CD4-positive, CD25-positive, alpha-beta regulatory T cell (primary cell): ENCODE data around the gene OSCP1. TPM values are rescaled to one million over a fixed set of nuclear protein-coding genes. Genes with fewer than 3 reads are reported as not detected.

Source experiments
- ATAC-seq, 2 donors: fragments of 150-1000 bp; cut with Tn5 transposase; one replicate each; pipeline ENCODE4 v1.10.0; 2021; ENCODE audit warnings: low read depth in 2 of 2, moderate number of reproducible peaks in 2 of 2, moderate library complexity in 1 of 2
- DNase-seq, 3 donors: peaks; one replicate each; pipeline versions ENCODE4 v3.0.0 to v3.0.0-alpha.2; 2012 to 2022; ENCODE audit warnings: mixed read lengths in 1 of 3
- H3K27ac ChIP-seq: one replicate; pipeline ENCODE4 v1.7.0; 2013; ENCODE audit warnings: mild to moderate bottlenecking, low read length; ENCODE audit not compliant: insufficient read depth, poor library complexity, severe bottlenecking
- H3K27me3 ChIP-seq: one replicate; pipeline ENCODE4 v1.7.0; 2013; ENCODE audit warnings: low read length; ENCODE audit not compliant: control insufficient read depth, insufficient read depth
- H3K36me3 ChIP-seq: one replicate; pipeline ENCODE4 v1.7.0; 2013; ENCODE audit warnings: mild to moderate bottlenecking, low read length, moderate library complexity; ENCODE audit not compliant: control insufficient read depth, insufficient read depth
- H3K4me1 ChIP-seq: 2 replicates; pipeline ENCODE4 v1.7.0; 2013; ENCODE audit warnings: mild to moderate bottlenecking, low read length; ENCODE audit not compliant: insufficient read depth, control insufficient read depth, poor library complexity, severe bottlenecking
- H3K4me3 ChIP-seq: one replicate; pipeline ENCODE4 v1.7.0; 2013; ENCODE audit warnings: low read depth, mild to moderate bottlenecking, low read length, moderate library complexity
- H3K9me3 ChIP-seq, 2 experiments: 1 replicate in 1 of 2; 2 replicates in 1 of 2; pipeline ENCODE4 v1.7.0; 2013; ENCODE audit warnings: low read length in 2 of 2, mild to moderate bottlenecking in 1 of 2, moderate library complexity in 1 of 2; ENCODE audit not compliant: control insufficient read depth in 2 of 2
- H3K27ac Mint-ChIP-seq, 3 donors: one replicate each; pipeline ENCODE4 v1.8.0; 2020 to 2022; ENCODE audit warnings: mild to moderate bottlenecking in 3 of 3, mixed read lengths in 3 of 3, moderate library complexity in 2 of 3
- H3K27me3 Mint-ChIP-seq: one replicate; pipeline ENCODE4 v1.8.0; 2022; ENCODE audit warnings: mild to moderate bottlenecking, mixed read lengths
- H3K36me3 Mint-ChIP-seq: one replicate; pipeline ENCODE4 v1.8.0; 2020; ENCODE audit warnings: mixed read lengths
- H3K4me1 Mint-ChIP-seq, 4 donors: one replicate each; pipeline ENCODE4 v1.8.0; 2020 to 2022; ENCODE audit warnings: mixed read lengths in 4 of 4, mild to moderate bottlenecking in 1 of 4
- H3K4me3 Mint-ChIP-seq, 4 donors: one replicate each; pipeline ENCODE4 v1.8.0; 2020 to 2022; ENCODE audit warnings: mild to moderate bottlenecking in 4 of 4, mixed read lengths in 4 of 4, moderate library complexity in 3 of 4
- H3K9me3 Mint-ChIP-seq, 7 donors: one replicate each; pipeline ENCODE4 v1.8.0; 2020 to 2022; ENCODE audit warnings: mixed read lengths in 7 of 7, mild to moderate bottlenecking in 3 of 7, moderate library complexity in 2 of 7
- polyA plus RNA-seq, 4 donors: library from polyadenylated mRNA; unstranded; fragments of 300-500 nt; fragmentation: Illumina TruSeq; gene quantifications; one replicate each; pipeline ENCODE4 v1.2.3, GENCODE V29; 2021
- total RNA-seq: library from RNA; stranded (reverse); gene quantifications from one replicate; pipeline ENCODE4 v1.2.3, GENCODE V29; 2022

The OSCP1 gene
- total and polyA plus RNA-seq, 5 donors from 2014 or later = 0.35 to 1.8 (median 0.73) TPM; not detected in 1

- Mint-ChIP-seq H3K36me3 (peaks cover 8% of the 10 kb centered on the region), H3K4me1 (peaks cover 30 to 88% (median 65%) of the 10 kb centered on the region in 4 donors), H3K27me3 (no peaks in the 10 kb centered on the region), H3K27ac (peak overlapping the region; percentile 42 to 88 (median 86)), H3K9me3 (no peaks in the 10 kb centered on the region), H3K4me3 (peak overlapping the region in 3 of 4 donors; percentile 5 to 52 (median 22))
- H3K27me3 ChIP-seq = no peaks in the 10 kb centered on the region
- ATAC-seq (no peak), DNase-seq (peak in 1 of 3 donors; percentile 62)
- H3K9me3 ChIP-seq = no peaks in the 10 kb centered on the region
- peaks cover 5% of the 10 kb centered on the region for H3K36me3 ChIP-seq
- H3K4me3 ChIP-seq = no peak overlapping the region
- peaks cover 64% of the 10 kb centered on the region for H3K4me1 ChIP-seq
- H3K27ac ChIP-seq = peak overlapping the region; percentile 55
Observed at GRCh38 chr1:36377791-36378492, 72.3 kb downstream of the OSCP1 start.

- H3K4me1 Mint-ChIP-seq = peaks cover 7 to 76% (median 47%) of the 10 kb centered on the region in 4 donors
- Histone ChIP-seq H3K27me3 (no peaks in the 10 kb centered on the region), H3K36me3 (no peaks in the 10 kb centered on the region), H3K27ac (peak overlapping the region; percentile 78), H3K4me1 (peaks cover 69% of the 10 kb centered on the region), H3K9me3 (no peaks in the 10 kb centered on the region), H3K4me3 (no peak overlapping the region)
- H3K27ac Mint-ChIP-seq = peak overlapping the region in 2 of 3 donors; percentile 52 to 96
- ATAC-seq (no peak), DNase-seq (no peak)
- no peaks in the 10 kb centered on the region for H3K36me3 Mint-ChIP-seq
- no peak overlapping the region for H3K4me3 Mint-ChIP-seq
- H3K9me3 Mint-ChIP-seq = no peaks in the 10 kb centered on the region
- H3K27me3 Mint-ChIP-seq = no peaks in the 10 kb centered on the region
Observed at GRCh38 chr1:36372617-36373016, 77.6 kb downstream of the OSCP1 start.

- Histone ChIP-seq H3K4me3 (no peak overlapping the region), H3K36me3 (no peaks in the 10 kb centered on the region), H3K9me3 (no peaks in the 10 kb centered on the region), H3K27me3 (no peaks in the 10 kb centered on the region), H3K4me1 (peaks cover 64% of the 10 kb centered on the region), H3K27ac (peak overlapping the region; percentile 60)
- Mint-ChIP-seq H3K36me3 (no peaks in the 10 kb centered on the region), H3K4me3 (peak overlapping the region; percentile 19 to 81 (median 30)), H3K4me1 (peaks cover 0 to 77% (median 49%) of the 10 kb centered on the region in 4 donors), H3K27ac (peak overlapping the region; percentile 67 to 98 (median 94)), H3K9me3 (no peaks in the 10 kb centered on the region), H3K27me3 (no peaks in the 10 kb centered on the region)
- DNase-seq = peak; percentile 76 to 85 (median 81)
- peak; percentile 49 to 62 for ATAC-seq
Observed at GRCh38 chr1:36369061-36369861, 81.0 kb downstream of the OSCP1 start.

Other genes with a start within 250 kb of the OSCP1 start
- 84.4 TPM for gene THRAP3, start 226.0 kb downstream of the OSCP1 start, total RNA-seq
- 10 to 100 TPM; 62.5 to 73.7 (median 68.2) TPM for gene THRAP3, start 226.0 kb downstream of the OSCP1 start, polyA plus RNA-seq
- 3.2 TPM for gene SH3D21, start 144.1 kb downstream of the OSCP1 start, total RNA-seq
- under 1 TPM; 0.26 to 0.42 (median 0.33) TPM for gene SH3D21, start 144.1 kb downstream of the OSCP1 start, polyA plus RNA-seq
- gene EVA1B, start 126.8 kb downstream of the OSCP1 start, total RNA-seq = 12.7 TPM
- gene EVA1B, start 126.8 kb downstream of the OSCP1 start, polyA plus RNA-seq = 10 to 100 TPM in 3 of 4 donors, 1 to 10 TPM in 1; 8.7 to 18.0 (median 12.9) TPM
- gene STK40, start 64.5 kb downstream of the OSCP1 start, total RNA-seq = 30.1 TPM
- gene STK40, start 64.5 kb downstream of the OSCP1 start, polyA plus RNA-seq = 10 to 100 TPM; 27.1 to 36.4 (median 30.3) TPM
- gene LSM10, start 52.5 kb downstream of the OSCP1 start, total RNA-seq = 33.8 TPM
- gene LSM10, start 52.5 kb downstream of the OSCP1 start, polyA plus RNA-seq = 100 to 1,000 TPM; 142 to 153 (median 145) TPM
- gene MRPS15, start 13.9 kb upstream of the OSCP1 start, total RNA-seq = 36.7 TPM
- gene MRPS15, start 13.9 kb upstream of the OSCP1 start, polyA plus RNA-seq = 10 to 100 TPM; 67.6 to 97.2 (median 72.3) TPM
- gene CSF3R, start 32.5 kb upstream of the OSCP1 start, total RNA-seq = 3.6 TPM
- gene CSF3R, start 32.5 kb upstream of the OSCP1 start, polyA plus RNA-seq = under 1 TPM in 3 of 4 donors, not detected in 1; 0.10 to 0.33 (median 0.13) TPM